HG03066 (cell line): ENCODE data around the gene NES.

Source experiments
- ATAC-seq: cut with Tn5 transposase; IDR thresholded peaks from one replicate; pipeline ENCODE4 v1.9.1; 2021; ENCODE audit warnings: low read depth; ENCODE audit not compliant: unreplicated experiment

Gene NES

DNA sequence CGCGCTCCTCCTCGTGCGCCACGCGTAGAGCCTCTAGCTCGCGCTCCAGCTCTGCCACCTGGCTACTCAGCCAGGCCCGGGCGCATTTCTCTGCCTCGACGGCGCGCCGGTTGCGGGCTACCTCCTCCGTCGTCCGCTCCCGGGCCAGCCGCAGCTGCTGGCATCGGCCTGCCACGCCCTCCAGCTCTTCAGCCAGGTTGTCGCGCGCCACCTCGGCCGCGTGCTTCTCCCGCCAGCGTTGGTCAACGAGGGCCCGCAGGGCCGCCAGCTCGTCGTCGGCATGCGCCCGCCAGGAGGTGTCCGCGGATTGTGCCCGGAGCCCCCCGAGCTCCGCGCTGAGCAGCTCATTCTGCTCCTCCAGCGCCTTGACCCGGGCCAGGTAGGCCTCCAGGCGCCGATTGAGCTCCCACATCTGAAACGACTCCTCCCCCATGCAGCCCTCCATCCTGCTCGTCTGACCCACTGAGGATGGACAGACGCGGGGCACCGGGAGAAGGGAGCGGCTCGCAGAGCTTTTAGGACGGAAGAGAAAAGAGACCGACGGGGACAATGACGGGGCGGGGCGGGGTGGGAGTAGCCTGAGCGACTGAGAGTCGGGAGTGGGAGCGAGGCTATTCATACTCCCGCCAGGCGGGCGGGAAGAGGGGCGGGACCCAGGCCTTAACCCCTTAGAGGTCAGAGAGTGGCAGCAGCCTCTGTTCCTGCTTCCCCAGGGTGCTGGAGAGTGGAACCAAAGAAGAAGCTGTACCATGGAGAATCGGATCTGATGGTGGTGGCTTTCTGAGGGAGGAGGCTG lies at the start of gene NES:
Gene NES, minus strand, starts transcription at position 588 of the 796 bp plus-strand sequence. Its CDS starts 143 bp downstream, at position 445.
- ATAC-seq = no peak

DNA sequence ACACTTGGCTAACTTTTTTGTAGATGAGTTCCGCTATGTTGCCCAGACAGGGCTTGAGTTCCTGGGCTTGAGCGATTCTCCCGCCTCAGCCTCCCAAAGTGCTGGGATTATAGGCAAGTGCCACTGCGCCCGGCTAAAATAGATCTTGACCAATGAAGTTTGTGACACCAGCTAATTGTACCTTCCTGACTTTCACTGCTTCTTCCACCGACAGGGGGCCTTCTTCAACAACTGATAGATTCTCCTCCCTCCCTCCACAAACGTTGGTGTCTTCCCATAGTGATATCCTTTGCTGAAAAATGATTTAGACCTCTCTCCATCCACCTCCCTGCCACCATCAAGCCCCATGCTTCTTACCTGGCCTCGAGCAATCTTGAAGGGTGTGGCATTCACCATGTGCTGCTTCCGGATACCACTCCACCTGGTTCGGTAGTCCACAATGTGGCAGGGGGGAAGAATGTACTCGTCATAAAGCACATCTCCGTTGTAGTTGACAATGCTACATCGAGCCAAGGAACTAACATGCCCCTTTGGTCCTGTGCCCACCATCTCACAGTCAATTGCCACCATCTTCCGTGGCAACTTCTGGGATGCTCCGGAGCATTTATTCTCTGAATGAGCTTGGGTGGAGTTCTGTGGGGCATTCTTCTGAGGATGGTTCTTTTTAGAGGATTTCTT lies 49.5 kb upstream of the NES start:
- no peak for ATAC-seq

DNA sequence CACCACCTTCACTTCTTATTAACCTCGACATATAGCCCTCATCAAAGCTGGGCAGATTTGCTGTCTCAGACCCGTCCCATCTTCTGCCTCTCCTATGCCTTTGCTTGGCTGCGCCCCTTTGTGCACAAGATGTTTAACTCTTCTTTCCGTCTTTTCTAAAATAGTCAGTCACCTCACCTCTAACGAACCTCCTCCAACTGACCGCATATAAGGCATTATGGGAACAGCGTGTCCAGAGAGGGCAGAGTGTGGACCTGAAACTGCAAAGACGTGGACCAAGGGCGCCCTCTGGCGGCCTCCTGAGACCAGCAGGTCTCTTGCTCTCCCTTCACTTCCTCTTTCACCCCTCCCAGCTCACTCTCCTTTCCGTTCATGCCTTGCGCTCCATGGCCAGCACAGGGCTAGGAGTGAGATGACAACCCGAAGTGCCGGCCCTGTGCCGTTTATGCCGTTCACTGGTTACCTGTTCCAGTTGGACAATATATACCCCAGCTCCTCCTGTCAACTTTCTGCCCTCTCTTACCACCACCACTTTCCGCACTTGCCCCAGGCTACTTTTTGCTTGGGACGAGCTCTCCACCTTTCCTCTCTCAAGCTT lies 48.6 kb upstream of the NES start:
- ATAC-seq = peak; percentile 37

GRCh38 chr1:156721535-156721934 lies 44.3 kb upstream of the NES start:
- no peak for ATAC-seq

GRCh38 chr1:156721131-156721530 lies 43.9 kb upstream of the NES start:
- no peak for ATAC-seq

DNA sequence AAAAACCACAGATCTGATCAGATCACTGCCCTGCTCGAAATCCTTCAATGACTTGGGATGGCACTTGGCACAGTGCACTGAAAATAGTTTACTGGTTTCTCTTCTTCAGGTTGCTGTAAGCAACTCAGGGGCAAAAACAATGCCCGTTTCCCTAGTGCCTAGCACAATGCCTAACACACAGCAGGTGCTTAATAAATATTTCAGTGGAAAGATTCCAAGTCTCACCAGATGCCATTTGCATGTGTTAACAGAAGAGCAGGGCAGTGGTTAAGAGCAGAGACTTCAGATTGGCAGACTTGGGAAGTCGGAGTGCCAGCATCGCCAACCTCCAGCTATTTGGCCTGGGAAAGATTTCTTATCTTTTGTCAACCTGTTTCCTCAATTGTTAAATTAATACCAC lies 40.1 kb upstream of the NES start:
- no peak for ATAC-seq

DNA sequence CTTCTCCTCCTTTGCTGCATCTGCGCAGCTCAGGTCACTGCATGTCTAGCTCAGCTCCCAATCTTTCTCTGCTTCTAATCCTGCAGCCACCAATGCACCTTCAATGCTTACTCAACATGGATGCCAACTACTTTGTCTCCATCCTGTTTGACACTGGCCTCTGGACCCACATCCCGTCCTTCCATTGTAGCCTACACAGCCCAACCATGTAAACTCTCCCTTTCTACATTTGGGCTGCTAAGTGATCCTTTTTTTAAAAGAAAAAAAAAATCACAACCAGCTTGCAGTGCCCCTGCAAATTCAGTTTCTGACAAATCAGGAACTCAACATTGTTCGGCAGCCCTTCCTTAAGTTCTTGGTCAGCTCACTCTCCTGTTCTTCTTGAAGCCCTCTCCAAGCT lies 37.6 kb upstream of the NES start:
- no peak for ATAC-seq

- no peak for ATAC-seq
Measured at GRCh38 chr1:156712626-156713025, 35.4 kb upstream of the NES start.

- no peak for ATAC-seq
Measured at GRCh38 chr1:156711011-156711817, 34.0 kb upstream of the NES start.

GRCh38 chr1:156709757-156710489 lies 32.7 kb upstream of the NES start:
- ATAC-seq = no peak

DNA sequence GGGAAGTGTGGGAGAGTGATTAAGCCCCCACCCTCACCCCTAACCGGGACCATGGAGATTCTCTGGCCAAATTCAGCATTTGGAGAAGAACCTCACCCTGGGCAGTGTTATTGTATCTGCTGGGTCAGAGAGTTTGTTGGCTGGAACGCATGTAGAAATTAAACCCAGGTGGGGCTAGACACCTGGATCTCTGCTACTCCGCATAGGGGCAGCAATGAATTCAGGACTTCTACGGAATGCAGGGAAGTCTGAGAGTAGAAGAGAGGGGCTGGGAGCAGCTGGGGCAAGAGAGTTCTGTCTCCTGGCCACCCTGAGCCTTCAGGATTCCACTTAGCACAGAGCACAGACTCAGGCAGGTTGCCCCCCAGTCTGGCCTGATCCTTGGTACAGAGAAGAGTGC lies 31.8 kb upstream of the NES start:
- ATAC-seq = no peak

DNA sequence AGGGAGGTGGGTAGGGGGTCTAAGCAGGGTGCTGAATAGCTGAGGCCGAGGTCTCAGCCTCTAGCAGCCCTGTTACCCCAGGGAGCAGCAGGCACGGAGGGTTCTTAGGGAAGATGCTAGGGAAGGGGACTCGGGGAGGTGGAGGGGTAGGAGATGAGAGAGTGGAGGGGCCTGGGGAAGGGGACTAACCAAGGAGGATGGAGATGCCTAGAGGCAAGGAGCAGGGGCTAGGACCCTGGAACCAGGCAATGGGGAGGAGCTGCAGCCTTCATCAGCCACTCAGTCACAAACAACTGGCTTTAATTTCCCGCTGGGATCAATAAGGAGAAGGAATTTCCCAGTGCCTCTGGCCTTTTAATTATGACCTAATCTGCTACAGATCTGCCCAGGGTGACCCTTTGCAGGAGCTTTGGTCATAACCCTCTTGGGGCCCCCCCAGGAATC lies 31.0 kb upstream of the NES start:
- ATAC-seq = no peak

DNA sequence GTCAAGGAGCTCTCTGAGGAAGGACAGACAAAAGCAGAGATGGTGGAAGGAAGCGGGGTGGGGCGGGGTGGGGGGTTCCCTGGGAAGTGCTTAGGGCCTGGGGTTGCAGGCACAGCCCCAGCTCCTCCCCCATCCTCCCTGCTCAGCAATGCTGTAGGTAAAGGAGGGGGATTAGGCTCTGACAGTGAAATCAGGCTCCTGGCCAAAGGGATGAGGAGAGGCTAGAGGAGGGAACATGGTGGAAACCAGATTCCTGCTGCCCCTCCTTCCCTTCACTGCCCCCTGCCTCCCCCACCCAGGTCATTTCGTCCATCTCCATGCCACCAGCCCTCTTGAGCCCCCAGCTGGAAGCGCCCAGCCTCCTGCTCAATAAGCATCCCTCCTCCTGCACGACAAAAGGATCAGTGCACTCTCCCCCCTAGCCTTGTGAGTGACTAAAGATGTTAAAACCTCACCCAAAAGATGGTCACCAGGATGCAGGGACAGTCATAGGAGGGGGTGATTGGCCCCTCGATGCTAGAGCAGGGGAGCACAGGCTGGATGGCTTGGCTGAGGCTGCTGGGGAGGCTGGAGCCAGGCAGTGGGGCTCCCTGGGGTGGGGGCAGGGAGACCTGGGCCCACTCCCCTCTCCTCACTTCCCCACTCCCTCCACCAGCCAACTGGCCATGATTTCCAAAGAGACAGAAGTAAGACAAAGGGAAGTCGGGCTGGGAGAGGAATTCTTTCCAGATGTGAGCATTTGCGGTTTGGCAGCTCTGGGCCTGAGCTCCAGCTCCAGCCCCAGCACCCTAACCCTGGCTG lies 30.4 kb upstream of the NES start:
- ATAC-seq = no peak

- ATAC-seq = no peak
Measured at GRCh38 chr1:156706657-156707416, 29.6 kb upstream of the NES start.

GRCh38 chr1:156705918-156706656 lies 28.9 kb upstream of the NES start:
- ATAC-seq = no peak

GRCh38 chr1:156705321-156705917 lies 28.2 kb upstream of the NES start, which contains the start of gene CRABP2:
Gene CRABP2 (minus strand): TSS chr1:156705583. CDS start chr1:156705446, 137 bp downstream.
- no peak for ATAC-seq

DNA sequence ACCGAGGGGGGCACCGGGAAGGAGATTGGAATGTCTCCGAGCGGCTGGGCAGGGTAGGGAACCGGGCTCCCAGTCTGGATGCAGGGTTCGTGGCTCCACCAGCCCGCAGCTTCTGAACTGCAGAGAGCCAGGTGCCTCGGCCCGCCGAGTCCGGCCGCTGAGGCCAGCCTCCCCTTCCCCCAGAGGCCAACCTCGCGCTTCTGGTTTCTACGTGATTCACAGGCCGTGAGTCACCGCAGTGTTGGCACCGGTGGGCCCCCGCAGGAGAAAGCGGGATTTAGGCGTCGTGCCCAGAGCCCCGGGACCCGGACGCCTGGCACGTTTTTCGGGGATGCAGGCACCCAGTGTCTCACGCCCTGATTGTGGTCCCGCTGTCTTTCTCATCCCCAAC lies 27.7 kb upstream of the NES start:
- ATAC-seq = no peak
